ENCODE measurements around the gene ZNF839.
"Not testable (repeated sequence)": the region's sequence is repeated elsewhere in the genome, so short reads cannot be mapped to it uniquely, and the experiment has no call there.

Gene ZNF839

DNA sequence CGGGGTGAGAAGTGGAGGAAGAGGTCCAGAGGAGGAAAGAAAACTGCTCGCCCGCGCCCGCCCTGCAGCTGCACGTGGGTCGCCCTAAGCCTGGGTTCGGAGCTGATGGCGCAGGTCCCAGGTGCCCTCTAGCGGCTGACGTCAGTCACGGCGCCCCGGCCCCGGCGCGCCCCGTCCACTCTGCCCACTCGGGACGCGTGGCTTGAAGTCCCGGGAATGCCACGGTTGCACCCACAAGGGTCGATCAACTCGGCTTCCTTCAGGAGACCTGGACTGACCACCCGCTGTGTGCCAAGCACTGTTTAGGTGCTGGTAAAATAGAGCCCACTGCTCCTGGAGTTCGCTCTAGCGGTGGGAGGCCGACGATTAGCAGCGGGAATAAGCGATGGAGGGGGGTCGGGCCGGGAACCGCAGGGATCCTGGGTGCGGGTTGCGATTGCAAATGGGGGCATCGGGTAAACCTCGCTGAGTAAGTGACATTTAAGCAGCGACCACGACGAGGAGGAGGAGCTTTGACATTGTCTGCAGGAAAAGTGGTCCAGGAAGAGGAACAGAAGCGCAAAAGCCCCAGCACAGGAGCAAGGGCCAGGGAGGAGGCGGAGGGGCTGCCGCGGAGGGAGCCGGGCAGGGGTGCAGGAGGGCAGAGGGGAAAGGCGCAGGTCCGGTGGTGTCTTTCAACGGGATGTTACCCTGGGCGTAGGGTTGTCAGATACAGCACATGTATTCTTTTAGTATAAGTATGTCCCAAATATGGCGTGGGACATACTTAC is 5.1 kb upstream of the ZNF839 start:
- DNase-seq = peak; percentile 82

DNA sequence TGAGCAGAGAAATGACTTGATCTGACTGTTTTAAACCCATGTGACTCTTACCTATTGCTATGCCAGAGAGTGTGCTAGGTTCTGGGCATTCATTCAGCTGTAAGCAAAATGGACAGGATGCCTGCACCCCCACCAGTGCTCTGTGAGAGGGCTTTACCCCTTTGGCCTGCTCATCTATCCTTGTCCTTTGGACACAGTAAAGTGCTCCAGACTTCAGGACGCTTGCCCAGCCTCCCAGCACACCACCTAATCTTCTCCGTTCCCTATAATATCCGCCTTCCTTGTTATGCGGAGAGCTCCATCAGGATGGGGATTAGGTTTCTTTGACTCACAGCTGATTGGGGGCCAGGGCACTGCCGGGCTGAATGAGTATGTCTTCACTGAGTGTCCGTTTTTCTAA is 4.4 kb upstream of the ZNF839 start:
- no peak for DNase-seq

DNA sequence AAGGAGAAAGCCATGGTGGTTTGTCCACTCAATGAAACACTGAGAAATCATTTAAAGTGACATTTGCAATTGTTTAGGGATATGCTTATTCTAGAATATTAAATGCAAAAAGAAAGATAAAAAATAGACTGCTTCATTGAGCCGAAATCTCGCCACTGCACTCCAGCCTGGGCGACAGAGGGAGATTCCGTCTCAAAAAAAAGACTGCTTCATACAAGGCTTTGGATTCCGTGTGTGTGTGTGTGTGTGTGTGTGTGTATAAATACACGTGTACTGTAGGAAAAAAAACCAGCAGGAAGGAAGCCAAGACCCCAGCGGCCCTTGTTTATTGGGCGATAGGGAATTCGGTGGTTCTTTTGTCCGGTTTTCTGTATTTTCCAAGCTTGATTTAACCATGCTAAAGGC is 3.2 kb upstream of the ZNF839 start:
- no peak for DNase-seq

DNA sequence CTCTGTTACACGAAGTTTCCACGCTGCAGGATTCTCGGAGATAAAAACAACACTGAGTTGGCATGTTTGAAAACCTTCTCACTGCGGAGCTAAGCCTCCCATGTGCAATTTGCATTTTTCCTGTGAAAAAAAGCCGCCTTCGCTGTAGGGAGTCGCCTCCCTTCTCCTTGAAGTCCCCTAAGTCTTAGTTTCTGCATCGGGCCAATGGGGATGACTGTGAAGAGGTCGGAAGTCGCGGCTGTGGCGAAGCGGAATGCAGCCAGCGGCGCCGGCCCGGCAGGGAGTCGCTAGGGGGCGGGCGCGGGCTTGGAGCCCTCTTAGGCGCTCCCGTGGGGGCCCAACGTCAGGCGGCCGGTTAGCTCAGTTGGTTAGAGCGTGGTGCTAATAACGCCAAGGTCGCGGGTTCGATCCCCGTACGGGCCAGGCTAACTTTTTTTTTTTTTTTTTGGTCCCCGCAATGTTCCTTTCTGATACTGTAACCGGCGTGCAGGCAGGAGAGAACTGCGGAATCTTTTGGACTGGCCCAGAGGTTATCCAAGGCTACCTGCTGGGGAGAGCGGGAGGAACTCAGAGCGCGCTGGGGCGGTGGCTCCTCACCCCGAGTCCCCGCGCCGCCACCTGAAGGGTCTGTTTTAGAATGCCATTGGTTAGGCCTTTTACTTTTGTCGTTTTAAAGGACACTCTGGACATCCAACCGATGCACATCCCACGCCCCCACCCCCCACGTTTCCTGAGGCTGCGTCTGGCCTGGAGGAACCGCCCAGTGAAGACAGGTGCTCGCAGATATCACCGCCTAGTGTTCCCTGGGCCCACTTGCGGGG is 2.6 kb upstream of the ZNF839 start:
- DNase-seq = peak; percentile 94

DNA sequence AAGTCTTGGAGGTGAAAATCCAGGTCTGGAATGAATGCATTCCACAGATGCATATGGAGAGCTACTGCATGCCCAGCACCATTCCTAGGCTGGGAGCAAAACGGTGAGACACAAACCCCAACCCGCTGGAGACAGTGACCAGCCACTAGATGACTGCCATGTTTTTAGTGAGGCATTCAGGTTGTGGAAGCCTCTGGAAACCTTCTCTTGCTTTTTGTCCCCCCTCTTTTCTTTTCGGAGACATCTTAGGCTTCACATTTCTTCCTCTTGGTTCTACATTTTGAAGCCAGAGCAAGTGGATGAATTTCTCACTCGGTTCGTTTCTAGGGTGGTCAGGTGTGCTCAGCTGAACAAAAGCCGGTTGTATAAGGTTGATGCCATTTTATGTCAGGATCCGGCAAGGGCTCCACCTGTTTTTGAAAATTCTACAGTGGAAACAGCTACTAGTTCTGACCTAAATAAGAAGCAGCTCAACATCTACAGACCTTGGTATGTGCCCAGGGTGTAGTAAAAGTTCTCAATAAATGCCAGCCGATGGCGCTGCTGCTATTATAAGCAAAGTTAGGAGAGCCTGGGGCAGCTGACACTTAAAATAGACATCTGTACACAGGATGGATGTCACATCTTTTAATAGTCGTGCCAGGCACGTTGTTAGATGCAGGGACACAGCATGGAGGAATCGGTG is 1.8 kb upstream of the ZNF839 start:
- DNase-seq = peak; percentile 51

DNA sequence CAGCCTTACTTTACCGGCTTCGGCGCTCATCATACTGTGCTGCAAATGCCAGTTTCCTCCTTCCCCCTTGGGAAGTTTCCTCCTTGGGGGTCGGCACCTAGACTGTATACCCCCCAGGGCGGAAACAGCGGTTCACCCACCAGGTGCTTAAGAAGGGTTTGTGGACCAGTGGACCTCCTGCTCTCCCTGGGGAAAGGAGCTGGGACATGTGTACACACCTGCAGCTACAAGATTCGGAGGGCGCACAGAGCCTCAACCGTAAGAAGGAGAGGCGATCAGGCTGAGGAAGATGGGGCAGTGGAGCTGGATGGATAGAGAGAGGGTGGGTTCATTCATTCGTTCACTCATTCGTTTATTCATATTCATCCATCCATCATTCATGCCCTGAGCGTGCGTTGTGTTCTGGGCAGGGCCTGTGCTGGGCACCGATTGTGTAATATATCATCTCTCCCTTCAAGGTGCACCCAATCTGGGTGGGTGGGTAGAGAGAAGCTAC is 717 bp upstream of the ZNF839 start:
- no peak for DNase-seq

DNA sequence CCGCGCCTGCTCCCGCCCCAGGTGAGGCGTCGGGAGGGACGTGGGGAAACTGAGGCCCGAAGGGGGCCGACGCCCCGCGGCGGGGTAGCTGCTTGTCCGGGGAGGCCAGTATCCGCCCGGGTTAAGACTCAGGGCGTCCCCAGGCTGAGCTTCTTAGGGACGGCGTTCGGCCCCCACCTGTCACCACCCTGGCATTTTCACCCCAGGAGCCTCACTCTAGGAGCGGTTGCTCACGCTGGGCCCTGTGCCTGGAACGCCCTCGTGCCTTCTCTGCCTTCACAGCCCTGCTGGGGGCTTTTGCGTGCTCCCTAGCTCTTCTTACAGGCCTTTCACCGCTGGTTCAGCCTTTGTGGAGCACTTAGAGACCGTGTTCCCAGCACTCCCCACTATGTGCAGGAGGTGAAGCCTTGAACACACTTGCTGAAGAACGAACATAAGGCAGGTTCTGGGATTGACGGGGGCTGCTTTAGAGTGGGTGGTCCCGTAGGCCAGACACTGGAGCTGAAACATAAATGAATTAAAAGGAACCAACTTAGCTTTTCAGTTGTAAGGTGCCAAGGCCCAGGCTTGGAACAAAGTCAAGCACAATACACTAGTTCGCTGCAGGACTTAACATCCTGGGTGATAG is 601 bp downstream of the ZNF839 start:
- peak; percentile 39 for DNase-seq

DNA sequence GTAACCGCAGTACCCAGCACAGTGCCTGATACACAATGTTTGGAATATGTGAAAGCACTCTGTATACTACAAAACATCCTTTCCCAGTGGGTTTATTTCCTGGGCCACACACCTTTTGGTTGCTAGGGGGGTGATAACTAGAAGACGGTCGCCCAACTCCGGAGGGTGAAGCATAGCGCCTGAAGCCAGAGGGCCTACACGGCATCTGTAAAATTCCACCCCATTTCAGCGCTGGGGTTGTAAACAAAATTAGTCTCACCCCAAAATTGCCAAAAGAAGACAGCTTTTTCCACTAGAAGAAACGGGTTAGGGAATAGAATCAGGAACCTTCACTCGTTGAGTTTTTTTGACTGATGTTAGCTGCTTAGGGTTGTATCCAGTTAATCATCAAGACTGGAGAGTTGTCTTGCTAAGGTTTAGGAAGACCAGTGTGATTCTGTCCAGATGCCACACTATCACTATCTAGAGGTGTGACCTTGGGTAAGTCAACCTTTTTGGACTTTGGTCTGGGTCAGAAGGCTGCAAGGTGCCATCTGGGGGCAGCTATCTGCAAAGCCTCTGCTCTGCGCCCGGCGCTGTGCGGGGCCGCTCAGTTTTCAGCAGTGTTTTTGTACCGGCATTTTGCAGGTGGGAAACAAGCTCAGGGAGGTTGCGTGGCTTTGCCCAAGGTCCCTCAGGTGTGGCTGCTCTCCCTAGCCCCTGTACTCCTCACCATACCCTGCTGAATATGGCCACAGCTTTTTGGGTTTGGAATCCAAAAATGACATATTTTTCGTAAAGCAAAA is 1.3 kb downstream of the ZNF839 start:
- DNase-seq = no peak

DNA sequence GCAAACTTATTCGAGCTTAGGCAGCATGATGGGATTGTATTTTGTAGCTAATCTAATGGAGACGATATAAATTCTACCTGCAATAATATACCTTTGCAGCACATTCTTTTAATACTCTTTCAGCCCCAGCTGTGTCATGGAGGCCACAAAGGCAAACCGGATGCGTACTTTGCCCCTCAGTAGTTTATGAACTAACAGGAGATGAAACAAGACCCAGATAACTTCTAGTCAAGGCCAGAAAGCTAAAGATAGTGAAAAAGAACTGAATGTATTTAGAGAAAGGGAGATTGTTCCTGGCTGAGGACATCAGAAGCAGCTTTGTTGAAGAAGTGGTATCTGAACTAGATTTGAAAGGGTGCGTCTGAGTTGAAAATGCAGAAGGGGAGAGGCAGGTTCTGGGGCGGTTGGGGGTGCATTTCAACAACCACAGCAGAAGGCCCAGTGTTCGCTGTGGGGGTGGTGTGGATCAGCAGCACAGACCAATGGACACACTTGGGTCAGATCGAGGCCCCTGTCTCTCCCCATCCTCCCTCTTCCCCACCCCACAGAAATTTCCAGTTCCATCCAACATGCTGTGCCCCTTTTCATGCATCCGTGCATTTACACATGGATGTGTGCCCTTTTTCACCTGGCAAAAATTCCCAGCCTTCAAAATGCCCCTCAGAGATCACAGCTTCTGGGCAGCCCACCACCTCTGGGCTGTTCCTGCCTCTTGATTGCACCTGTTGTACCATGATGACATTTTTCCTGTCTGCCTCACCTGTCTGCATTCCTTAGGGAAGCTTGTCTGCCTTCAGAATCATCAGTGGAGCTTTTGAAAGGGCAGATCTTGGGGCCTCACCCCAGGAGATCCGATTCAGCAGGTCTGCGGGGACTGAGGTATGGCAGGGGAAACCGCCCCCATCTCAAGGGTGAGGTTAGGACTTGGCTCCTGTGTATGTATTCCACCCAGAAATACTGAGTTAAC is 2.2 kb downstream of the ZNF839 start:
- no peak for DNase-seq

DNA sequence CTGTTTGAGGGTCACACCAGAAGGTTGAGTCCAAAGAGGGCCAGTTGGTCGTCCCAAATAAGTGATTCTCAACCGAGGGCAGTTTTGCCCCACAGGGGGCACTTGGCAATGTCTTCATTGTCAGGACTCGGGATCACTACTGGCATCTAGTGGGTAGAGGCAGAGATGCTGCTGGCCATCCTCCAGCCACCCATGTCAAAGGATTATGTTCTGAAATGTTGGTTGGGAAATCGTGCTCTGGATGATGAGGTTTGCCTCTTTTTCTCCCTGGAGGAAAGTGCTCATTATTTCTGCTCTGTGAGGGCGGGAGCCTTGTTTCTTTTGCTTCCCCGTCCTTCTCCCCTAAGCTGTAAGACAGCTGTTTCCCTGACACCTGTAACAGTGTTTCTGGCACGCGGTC is 3.6 kb downstream of the ZNF839 start:
- DNase-seq = no peak

DNA sequence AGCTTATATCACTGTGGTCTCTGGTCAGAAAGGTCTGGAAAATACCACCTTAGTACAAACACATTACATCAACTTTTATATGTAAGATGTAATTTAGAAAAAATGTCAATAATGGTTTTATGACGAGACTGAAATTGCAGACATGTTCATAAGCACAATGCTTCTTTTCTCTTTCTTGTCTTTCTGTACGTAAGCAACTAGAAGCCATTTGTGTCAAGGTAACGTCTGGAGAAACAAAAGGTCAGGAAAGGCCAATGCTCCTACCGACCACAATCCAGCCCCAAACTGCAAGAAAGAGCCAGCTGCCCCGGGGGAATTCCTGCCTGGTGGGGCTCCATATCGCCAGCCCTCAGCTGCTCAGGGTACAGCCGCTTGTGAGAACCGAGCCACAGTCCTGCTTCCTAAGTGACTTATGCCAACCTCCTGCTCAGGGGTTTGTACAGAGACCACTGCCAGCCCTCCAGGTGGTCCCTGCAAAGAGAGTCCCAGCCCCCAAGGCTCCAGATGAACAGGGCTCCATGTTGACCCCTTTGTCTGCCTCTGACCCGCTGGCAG is 6.3 kb downstream of the ZNF839 start:
- no peak for DNase-seq

DNA sequence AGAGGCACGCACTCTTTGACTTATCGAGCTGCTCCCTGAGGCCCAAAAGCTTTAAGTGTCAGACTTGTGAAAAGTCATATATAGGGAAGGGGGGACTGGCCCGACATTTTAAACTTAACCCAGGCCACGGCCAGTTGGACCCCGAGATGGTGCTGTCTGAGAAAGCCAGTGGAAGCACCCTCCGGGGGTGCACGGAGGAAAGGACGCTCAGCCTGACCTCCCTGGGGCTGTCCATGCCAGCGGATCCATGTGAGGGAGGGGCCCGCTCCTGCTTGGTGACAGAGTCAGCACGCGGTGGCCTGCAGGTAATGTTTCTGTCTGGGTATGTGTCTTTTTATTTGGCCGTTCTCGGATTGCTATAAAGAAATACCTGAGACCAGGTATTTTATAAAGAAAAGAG is 7.0 kb downstream of the ZNF839 start:
- DNase-seq = no peak

DNA sequence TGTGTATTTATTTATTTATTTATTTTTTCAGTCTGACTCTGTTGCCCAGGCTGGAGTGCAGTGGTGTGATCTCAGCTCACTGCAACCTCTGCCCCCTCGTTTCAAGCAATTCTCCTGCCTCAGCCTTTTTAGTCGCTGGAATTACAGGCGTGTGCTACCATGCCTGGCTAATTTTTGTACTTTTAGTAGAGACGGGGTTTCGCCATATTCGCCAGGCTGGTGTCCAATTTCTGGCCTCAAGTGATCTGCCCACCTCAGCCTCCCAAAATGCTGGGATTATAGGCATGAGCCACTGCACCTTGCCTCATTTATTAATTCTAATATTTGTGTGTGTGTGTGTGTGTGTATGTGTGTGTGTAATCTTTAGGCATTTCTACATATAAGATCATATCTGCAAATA is 9.8 kb downstream of the ZNF839 start:
- DNase-seq = not testable (repeated sequence)

DNA sequence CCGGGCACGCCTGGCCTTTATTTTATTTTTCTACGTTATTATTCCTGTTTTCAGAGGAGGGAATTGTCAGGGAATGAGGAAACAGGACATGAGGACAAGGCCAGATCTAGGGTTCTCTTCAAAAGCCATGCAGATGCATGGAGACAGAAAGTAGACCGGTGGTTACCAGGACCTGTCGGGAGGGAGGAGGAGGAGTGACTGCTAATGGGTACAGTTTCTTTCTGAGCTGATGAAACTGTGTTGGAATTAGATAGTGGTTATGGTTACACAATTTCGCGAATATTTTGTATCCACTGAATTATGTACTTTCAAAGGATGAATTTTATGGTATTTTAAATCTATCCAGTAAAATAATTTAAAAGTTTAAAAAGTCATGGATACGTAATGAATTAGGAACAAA is 11.3 kb downstream of the ZNF839 start:
- DNase-seq = no peak

DNA sequence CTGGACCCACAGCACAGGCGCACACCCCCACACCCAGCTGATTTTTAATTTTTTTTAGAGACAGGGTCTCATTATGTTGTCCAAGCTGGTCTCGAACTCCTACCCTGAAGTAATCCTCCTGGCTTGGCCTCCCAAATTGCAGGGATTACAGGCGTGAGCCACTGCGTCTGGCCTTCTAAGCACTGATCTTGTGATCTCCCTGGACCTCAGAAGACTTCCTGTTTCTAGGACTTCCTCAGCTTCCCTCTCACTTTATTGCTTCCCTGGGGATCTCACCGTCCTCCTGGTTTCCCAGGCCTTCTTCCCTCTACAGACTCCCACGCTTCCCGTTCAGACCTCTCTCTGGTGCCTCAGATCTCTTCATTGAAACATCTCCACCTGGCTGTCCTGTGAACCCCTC is 13.8 kb downstream of the ZNF839 start:
- no peak for DNase-seq

DNA sequence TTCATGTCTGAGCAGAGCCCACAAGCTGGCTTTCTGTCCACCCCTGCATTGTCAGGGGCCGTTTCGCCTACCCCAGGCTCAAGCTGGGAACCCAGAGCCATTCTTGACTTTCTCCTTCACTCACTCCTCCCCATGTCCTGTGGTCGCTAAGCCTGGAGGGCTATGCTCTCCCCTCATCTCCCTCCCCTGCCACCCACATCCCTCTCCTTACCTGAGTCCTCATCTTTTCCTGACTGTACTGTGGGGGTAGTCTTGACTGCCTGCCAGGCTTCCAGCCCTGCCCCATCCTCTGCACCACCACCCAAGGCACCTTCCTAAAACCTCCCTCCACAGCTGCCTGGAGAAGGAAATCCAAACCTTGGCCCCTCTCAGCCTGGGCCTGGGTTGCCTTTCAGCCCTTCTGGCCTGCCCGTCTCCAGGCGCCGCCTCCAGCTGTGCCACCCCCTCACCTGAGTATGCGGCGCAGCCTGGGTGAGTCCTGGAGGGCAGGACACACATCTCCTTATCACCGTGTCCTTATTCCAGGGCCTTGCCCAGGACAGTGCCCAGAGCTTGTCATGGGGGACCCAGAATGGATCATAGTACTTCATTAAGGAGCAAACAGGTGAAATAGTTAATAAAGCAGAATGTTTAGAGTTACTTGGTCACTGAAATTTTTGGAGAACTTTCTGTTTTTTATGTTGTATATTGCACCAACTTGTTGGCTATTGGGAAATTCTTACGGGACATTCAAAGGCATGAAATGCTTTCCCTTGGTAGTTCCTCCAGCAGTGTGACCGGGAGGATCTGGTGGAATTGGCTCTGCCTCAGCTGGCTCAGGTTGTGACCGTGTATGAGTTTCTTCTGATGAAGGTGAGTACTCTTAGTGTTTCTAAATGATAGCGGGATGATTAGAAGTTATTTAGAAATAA is 14.5 kb downstream of the ZNF839 start:
- DNase-seq = no peak

DNA sequence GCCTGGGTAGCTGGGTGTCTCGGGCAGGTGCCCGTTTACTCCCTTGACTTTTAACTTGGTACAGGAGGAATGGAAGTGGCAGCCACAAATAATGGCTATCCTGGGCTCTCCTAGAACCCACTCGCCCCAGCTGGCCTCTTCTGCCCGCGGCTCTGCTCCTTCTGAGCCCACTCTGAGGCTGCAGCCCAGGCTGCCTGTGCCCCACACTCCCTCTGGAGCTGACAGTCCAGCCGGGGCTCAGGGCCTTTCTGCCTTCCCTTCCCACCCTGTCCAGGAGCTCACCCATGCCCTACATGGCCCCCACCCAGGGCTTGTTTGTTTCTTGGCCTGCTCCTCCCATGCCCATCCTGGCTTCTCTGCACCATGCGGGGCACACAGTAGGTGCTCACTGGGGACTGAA is 15.6 kb downstream of the ZNF839 start:
- no peak for DNase-seq

DNA sequence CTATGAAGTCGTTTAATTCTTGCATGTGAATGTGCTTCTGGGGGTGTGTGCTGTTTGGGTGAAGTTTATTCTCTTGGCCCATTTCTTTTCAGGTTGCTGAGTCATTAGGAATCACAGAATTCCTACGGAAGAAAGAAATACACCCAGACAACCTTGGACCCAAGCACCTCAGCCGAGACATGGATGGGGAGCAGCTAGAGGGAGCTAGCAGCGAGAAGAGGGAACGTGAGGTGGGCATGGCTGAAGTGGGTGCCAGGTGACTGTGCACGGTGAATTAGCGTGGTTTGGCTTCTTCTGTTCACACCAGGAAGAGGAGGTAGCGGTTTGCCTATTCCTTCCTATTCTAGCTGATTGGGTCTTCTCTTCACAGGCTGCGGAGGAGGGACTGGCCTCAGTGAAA is 19.2 kb downstream of the ZNF839 start:
- DNase-seq = no peak

DNA sequence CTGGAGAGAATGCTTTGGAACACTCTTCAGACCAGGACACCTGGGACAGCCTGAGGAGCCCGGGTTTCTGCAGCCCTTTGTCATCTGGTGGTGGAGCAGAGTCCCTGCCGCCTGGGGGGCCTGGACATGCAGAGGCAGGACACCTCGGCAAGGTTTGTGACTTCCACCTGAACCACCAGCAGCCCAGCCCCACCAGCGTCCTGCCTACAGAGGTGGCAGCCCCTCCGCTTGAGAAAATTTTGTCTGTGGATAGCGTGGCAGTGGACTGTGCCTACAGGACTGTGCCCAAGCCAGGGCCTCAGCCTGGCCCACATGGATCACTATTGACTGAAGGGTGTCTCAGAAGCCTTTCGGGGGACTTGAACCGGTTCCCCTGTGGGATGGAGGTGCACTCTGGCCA is 22.0 kb downstream of the ZNF839 start:
- no peak for DNase-seq

DNA sequence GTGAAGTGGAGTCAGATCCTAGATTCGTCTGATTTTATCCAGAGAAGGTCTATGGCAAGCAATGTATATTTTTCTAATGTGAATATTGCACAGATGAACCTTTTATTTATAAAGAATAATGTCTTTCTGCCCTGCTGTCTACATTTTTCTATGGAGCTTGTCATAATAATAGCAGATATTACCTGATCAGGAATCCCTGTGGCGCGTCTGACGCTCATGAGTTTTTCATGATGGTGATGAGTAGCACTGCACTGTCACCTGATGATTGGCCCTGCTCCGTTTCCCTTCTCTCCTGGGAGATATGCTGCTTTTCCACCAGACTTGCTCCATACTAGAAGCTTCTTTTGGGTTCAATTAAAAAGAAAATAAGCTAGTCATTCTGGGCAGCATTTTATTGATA is 22.7 kb downstream of the ZNF839 start:
- no peak for DNase-seq

Data from stimulated activated CD4-positive, alpha-beta T cell treated with anti-CD3 and anti-CD28 coated beads, Interleukin-1b, Interleukin-23, amount 100 ng/mL, for 48 hours (primary cell).